Natural killer cell (primary cell): ENCODE measurements around the gene ELK4. TPM values are rescaled to one million over a fixed set of nuclear protein-coding genes. Genes with fewer than 3 reads are reported as not detected.

Source experiments
- ATAC-seq, 3 donors: fragments of 150-1000 bp in 2 of 3; fragments of 200-7000 bp in 1 of 3; cut with Tn5 transposase; 1 replicate in 1 of 3; 2 replicates in 2 of 3; pipeline ENCODE4 v1.10.0; 2021; ENCODE audit warnings: mild to moderate bottlenecking in 2 of 3, moderate library complexity in 2 of 3
- DNase-seq, 2 donors: peaks; one replicate each; pipeline versions ENCODE4 v3.0.0 to v3.0.0-alpha.2; 2013 to 2021; ENCODE audit warnings: mixed read lengths in 1 of 2
- H3K27ac ChIP-seq: one replicate; pipeline ENCODE4 v1.5.1; 2013; ENCODE audit warnings: mild to moderate bottlenecking, low read length
- H3K27me3 ChIP-seq: one replicate; pipeline ENCODE4 v1.6.1; 2013; ENCODE audit warnings: low read length; ENCODE audit not compliant: control insufficient read depth, insufficient read depth
- H3K36me3 ChIP-seq: one replicate; pipeline ENCODE4 v1.6.1; 2013; ENCODE audit warnings: low read length; ENCODE audit not compliant: control insufficient read depth, insufficient read depth
- H3K4me1 ChIP-seq: one replicate; pipeline ENCODE4 v1.6.1; 2013; ENCODE audit warnings: low read length; ENCODE audit not compliant: control insufficient read depth, insufficient read depth
- H3K4me3 ChIP-seq: one replicate; pipeline ENCODE4 v1.5.1; 2013; ENCODE audit warnings: low read length
- H3K9me3 ChIP-seq: one replicate; pipeline ENCODE4 v1.6.1; 2013; ENCODE audit warnings: low read length; ENCODE audit not compliant: control insufficient read depth, insufficient read depth
- H3K27ac Mint-ChIP-seq, 2 donors: one replicate each; pipeline ENCODE4 v1.8.0; 2022; ENCODE audit warnings: mild to moderate bottlenecking in 2 of 2, mixed read lengths in 2 of 2, moderate library complexity in 1 of 2
- H3K27me3 Mint-ChIP-seq, 2 donors: one replicate each; pipeline ENCODE4 v1.8.0; 2022; ENCODE audit warnings: low read depth in 2 of 2, mixed read lengths in 2 of 2
- H3K36me3 Mint-ChIP-seq: one replicate; pipeline ENCODE4 v1.8.0; 2022; ENCODE audit warnings: mixed read lengths
- H3K4me1 Mint-ChIP-seq, 2 donors: one replicate each; pipeline ENCODE4 v1.8.0; 2022; ENCODE audit warnings: mixed read lengths in 2 of 2
- H3K4me3 Mint-ChIP-seq: one replicate; pipeline ENCODE4 v1.8.0; 2022; ENCODE audit warnings: mild to moderate bottlenecking, moderate library complexity, mixed read lengths
- H3K9me3 Mint-ChIP-seq, 2 donors: one replicate each; pipeline ENCODE4 v1.8.0; 2022; ENCODE audit warnings: mixed read lengths in 2 of 2
- WGBS: methylation state at CpG from one replicate; pipeline ENCODE4 v1.1.7; 2013; ENCODE audit warnings: missing lambda C conversion rate; ENCODE audit not compliant: insufficient coverage; 5-methylcytosine and 5-hydroxymethylcytosine counted together
- intact Hi-C: fragments of 100-400 bp; cut with micrococcal nuclease; formaldehyde crosslinking; loops from one replicate; pipeline ENCODE4 v1.14.2; 2022
- total RNA-seq, 4 donors: library from RNA; stranded (reverse); fragments of 120-200 nt in 1 of 4; gene quantifications; one replicate each; pipeline versions ENCODE4 v1.2.3 to v1.2.4, GENCODE V29; 2013 to 2022
- TF ChIP-seq, protein P1 (sequence below): fragments of 200-600 bp; IDR thresholded peaks from one replicate; pipeline ENCODE4 v1.8.0; 2022; ENCODE audit warnings: antibody characterized with exemption

The ELK4 gene
- total RNA-seq, 3 donors from 2014 or later (not counting 1 experiment from before 2014, with no cell fraction given), result 107 to 155 (median 139) TPM

DNA sequence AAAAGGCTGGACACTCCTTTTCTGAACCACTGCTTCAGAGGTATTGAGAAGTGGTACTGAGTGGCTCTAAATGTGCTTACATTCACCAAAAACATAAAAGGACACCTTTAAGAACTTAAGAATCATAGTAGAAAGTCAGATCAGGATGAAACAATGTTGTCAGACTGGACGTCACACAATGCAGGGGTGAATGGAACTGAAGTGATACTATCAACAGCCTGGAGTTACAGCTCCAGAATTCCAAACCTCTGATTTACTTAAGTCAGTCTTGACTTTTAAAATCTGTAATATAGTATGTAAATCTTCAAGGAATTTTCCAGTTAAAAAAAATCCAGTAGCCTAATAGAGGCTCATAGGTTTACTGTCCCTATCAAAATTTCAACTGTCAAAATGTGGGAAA is 19.3 kb downstream of the ELK4 start:
- Histone ChIP-seq H3K4me3 (no peak overlapping the region), H3K27me3 (no peaks in the 10 kb centered on the region), H3K4me1 (no peaks in the 10 kb centered on the region), H3K27ac (no peak overlapping the region), H3K9me3 (no peaks in the 10 kb centered on the region), H3K36me3 (peaks cover 75% of the 10 kb centered on the region)
- 91% methylated on average over 1 of the region's 1 CpG for WGBS
- Mint-ChIP-seq H3K27ac (no peak overlapping the region), H3K9me3 (no peaks in the 10 kb centered on the region), H3K27me3 (no peaks in the 10 kb centered on the region), H3K4me3 (no peak overlapping the region), H3K36me3 (peaks cover 35% of the 10 kb centered on the region), H3K4me1 (peaks cover 29 to 31% of the 10 kb centered on the region in 2 donors)
- intact Hi-C loops, result no loop called here
- DNase-seq, result no peak
- no peak for ATAC-seq
- TF ChIP-seq, protein P1, sequence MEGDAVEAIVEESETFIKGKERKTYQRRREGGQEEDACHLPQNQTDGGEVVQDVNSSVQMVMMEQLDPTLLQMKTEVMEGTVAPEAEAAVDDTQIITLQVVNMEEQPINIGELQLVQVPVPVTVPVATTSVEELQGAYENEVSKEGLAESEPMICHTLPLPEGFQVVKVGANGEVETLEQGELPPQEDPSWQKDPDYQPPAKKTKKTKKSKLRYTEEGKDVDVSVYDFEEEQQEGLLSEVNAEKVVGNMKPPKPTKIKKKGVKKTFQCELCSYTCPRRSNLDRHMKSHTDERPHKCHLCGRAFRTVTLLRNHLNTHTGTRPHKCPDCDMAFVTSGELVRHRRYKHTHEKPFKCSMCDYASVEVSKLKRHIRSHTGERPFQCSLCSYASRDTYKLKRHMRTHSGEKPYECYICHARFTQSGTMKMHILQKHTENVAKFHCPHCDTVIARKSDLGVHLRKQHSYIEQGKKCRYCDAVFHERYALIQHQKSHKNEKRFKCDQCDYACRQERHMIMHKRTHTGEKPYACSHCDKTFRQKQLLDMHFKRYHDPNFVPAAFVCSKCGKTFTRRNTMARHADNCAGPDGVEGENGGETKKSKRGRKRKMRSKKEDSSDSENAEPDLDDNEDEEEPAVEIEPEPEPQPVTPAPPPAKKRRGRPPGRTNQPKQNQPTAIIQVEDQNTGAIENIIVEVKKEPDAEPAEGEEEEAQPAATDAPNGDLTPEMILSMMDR, result no peak

DNA sequence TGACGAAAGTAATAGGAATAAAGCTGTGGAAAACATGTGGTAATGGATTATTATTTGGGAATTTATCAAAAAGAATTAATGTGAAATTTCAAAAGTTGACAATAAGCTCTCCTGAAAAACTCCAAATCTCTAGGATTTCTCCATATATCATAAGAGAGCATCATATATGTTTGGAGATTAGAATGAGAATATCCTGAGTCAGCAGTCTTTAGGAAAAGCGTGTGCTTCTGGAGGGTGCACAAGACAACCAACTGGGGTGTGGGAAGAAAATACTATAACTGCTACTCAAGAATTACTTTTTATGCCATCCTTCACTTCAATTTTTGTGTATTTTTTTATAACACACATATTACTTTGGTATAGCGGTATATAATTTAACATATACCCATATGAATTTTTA is 19.7 kb downstream of the ELK4 start:
- no peaks in the 10 kb centered on the region for H3K4me1 ChIP-seq
- Mint-ChIP-seq H3K36me3 (peaks cover 35% of the 10 kb centered on the region), H3K27ac (no peak overlapping the region), H3K9me3 (no peaks in the 10 kb centered on the region), H3K27me3 (no peaks in the 10 kb centered on the region), H3K4me1 (peaks cover 29 to 31% of the 10 kb centered on the region in 2 donors), H3K4me3 (no peak overlapping the region)
- H3K27ac ChIP-seq, result no peak overlapping the region
- intact Hi-C loops, result no loop called here
- TF ChIP-seq, protein P1, result no peak
- no peak for DNase-seq
- H3K36me3 ChIP-seq, result peaks cover 71% of the 10 kb centered on the region
- H3K9me3 ChIP-seq, result no peaks in the 10 kb centered on the region
- ATAC-seq, result no peak
- no peaks in the 10 kb centered on the region for H3K27me3 ChIP-seq
- WGBS, result no CpG with 5 or more reads among the region's 3 CpGs
- no peak overlapping the region for H3K4me3 ChIP-seq

DNA sequence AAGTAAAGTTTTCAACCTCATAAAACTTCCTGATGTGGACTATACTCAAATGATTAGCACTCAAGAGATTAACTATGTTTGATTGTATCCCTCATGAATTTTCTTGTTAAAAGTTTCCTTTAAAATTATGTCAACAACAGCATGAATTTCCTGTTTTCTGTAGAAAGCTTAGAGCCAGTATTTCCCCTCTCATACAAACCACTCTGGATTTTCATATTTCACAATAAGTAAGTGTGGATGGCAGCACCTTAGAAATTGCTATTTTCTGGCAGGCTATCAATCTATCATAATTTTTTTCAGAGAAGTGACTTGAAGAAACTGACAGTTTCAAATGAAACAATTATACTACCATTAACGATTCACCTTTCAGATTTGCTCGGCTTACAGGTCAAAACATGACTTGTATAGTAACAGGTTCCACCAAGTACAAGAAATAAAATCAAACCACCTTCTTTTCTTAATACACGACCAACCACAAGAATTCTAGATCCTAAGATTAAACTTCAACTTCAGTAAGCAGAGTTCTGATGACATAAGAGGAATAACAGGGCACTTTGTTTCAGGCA is 20.8 kb downstream of the ELK4 start:
- peak overlapping the region; percentile 15 to 73 for H3K27ac Mint-ChIP-seq
- H3K27ac ChIP-seq, result no peak overlapping the region
- H3K4me1 ChIP-seq, result no peaks in the 10 kb centered on the region
- H3K4me3 ChIP-seq, result no peak overlapping the region
- peaks cover 26% of the 10 kb centered on the region for H3K36me3 Mint-ChIP-seq
- H3K27me3 ChIP-seq, result no peaks in the 10 kb centered on the region
- ATAC-seq (no peak), DNase-seq (no peak)
- intact Hi-C loops, result no loop called here
- H3K9me3 ChIP-seq, result no peaks in the 10 kb centered on the region
- TF ChIP-seq, protein P1, result no peak
- H3K27me3 Mint-ChIP-seq, result no peaks in the 10 kb centered on the region
- peaks cover 29 to 31% of the 10 kb centered on the region in 2 donors for H3K4me1 Mint-ChIP-seq
- H3K36me3 ChIP-seq, result peaks cover 61% of the 10 kb centered on the region
- no peak overlapping the region for H3K4me3 Mint-ChIP-seq
- WGBS, result 55% methylated on average over 3 of the region's 3 CpGs
- no peaks in the 10 kb centered on the region for H3K9me3 Mint-ChIP-seq

DNA sequence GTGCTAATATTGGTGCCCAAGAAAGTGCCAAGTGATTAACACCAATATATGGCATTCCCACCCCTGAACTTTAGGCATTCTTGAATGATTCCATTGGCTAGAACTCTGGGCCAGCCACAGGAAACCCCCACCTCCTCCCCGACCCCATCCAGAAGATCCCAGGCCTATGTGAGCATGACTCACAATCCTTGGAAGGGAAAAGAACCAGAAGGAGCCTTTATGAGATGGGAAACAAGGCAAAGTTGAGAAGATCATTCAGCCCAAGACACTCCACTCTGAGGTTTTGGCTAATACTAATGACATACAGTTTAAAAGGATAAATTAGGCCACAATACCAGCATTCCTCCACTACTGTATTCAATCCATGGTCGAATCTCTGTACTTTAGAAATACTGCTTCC is 21.8 kb downstream of the ELK4 start:
- H3K36me3 ChIP-seq, result peaks cover 56% of the 10 kb centered on the region
- TF ChIP-seq, protein P1, result no peak
- WGBS, result 100% methylated on average over 1 of the region's 2 CpGs
- H3K4me3 Mint-ChIP-seq, result no peak overlapping the region
- H3K36me3 Mint-ChIP-seq, result peaks cover 19% of the 10 kb centered on the region
- H3K9me3 Mint-ChIP-seq, result no peaks in the 10 kb centered on the region
- ATAC-seq (no peak), DNase-seq (no peak)
- H3K4me1 Mint-ChIP-seq, result peaks cover 29 to 33% of the 10 kb centered on the region in 2 donors
- no peak overlapping the region for H3K4me3 ChIP-seq
- H3K27me3 ChIP-seq, result no peaks in the 10 kb centered on the region
- no peaks in the 10 kb centered on the region for H3K4me1 ChIP-seq
- no peak overlapping the region for H3K27ac ChIP-seq
- H3K9me3 ChIP-seq, result no peaks in the 10 kb centered on the region
- H3K27ac Mint-ChIP-seq, result peak overlapping the region in 1 of 2 donors; percentile 56
- intact Hi-C loops, result no loop called here
- no peaks in the 10 kb centered on the region for H3K27me3 Mint-ChIP-seq
